Osteoblast (primary cell): Measurements from ENCODE around the gene PLA2G5. TPM values are rescaled to one million over a fixed set of nuclear protein-coding genes. Genes with fewer than 3 reads are reported as not detected.

Experiments
- DNase-seq: peaks from one replicate; pipeline ENCODE4 v3.0.0; 2011; ENCODE audit warnings: low spot score, mixed read lengths; ENCODE audit not compliant: insufficient read length; ENCODE audit errors: missing footprints
- H2AFZ ChIP-seq: 2 replicates; pipeline ENCODE4 v1.6.0; 2011; ENCODE audit warnings: mild to moderate bottlenecking, low read length
- H3K27ac ChIP-seq: 2 replicates; pipeline ENCODE4 v1.5.1; 2011; ENCODE audit warnings: mild to moderate bottlenecking, low read depth, low read length, moderate library complexity
- H3K27me3 ChIP-seq: 2 replicates; pipeline ENCODE4 v1.6.0; 2012; ENCODE audit warnings: mild to moderate bottlenecking, control low read depth, inconsistent platforms, low read length, moderate library complexity; ENCODE audit not compliant: insufficient read depth
- H3K36me3 ChIP-seq: 2 replicates; pipeline ENCODE4 v1.5.1; 2011; ENCODE audit warnings: mild to moderate bottlenecking, low read length, control low read depth, moderate library complexity; ENCODE audit not compliant: insufficient read depth
- H3K4me1 ChIP-seq: 2 replicates; pipeline ENCODE4 v1.5.1; 2011; ENCODE audit warnings: mild to moderate bottlenecking, low read length, control low read depth, moderate library complexity; ENCODE audit not compliant: insufficient read depth
- H3K4me2 ChIP-seq: 2 replicates; pipeline ENCODE4 v1.6.0; 2011; ENCODE audit warnings: mild to moderate bottlenecking, low read length; ENCODE audit not compliant: insufficient read depth
- H3K4me3 ChIP-seq: fragments of 200-600 bp; sonication (generic); 3 replicates; pipeline ENCODE4 v1.5.1; 2012; ENCODE audit warnings: mild to moderate bottlenecking, low read length, inconsistent platforms; ENCODE audit not compliant: insufficient read depth
- H3K79me2 ChIP-seq: 2 replicates; pipeline ENCODE4 v1.6.0; 2012; ENCODE audit warnings: mild to moderate bottlenecking, low read length, control low read depth, inconsistent platforms; ENCODE audit not compliant: insufficient read depth
- H3K9me3 ChIP-seq: 2 replicates; pipeline ENCODE4 v1.5.1; 2011; ENCODE audit warnings: low read depth, low read length, control low read depth
- H4K20me1 ChIP-seq: 2 replicates; pipeline ENCODE4 v1.6.0; 2012; ENCODE audit warnings: mild to moderate bottlenecking, low read length, control low read depth; ENCODE audit not compliant: insufficient read depth
- total RNA-seq: library from RNA; depleted of rRNA; stranded (reverse); fragments of >200 nt; gene quantifications from 2 replicates; pipeline ENCODE4 v1.2.3, GENCODE V29; 2012
- TF ChIP-seq, protein P1 (sequence below): IDR thresholded peaks from 2 replicates; pipeline ENCODE4 v1.5.1; 2011; ENCODE audit warnings: mild to moderate bottlenecking, low read depth, low read length, moderate library complexity; ENCODE audit errors: extremely low read depth

Gene PLA2G5
- total RNA-seq, 1 donor = 2.9 TPM

DNA sequence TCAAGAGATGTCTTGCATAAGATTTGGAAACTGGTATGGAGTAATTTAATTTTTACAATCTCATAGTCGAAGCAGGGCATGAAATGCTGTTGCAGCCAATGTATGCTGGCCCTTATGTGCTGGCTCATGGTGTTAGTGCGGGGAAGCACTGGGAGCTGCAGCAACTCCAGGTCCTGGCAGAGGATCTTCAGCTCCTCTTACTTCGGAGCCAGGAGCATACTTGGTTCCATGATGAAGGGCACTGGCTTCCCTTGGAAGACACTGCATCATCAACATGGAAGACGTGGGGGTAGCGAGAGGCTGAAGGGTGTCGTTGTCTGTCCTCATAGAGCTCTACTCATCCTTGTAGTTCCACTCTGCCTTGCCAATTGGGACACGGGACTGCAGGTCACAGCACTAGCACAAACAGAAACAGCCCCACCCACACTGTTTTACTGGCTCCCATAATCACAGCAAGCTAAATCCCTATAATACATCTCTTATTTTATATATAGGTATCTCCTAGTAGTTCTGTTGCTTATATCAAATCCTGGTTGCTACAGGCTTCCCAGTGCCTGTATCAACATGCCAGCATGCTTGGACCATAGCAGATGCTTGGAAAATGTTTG, 26.9 kb downstream of the PLA2G5 start:
- Histone ChIP-seq H3K4me3 (no peak overlapping the region), H3K4me2 (no peak overlapping the region), H3K27ac (no peak overlapping the region), H3K9me3 (no peaks in the 10 kb centered on the region), H3K79me2 (no peaks in the 10 kb centered on the region), H3K4me1 (no peaks in the 10 kb centered on the region), H2AFZ (no peak overlapping the region), H4K20me1 (no peaks in the 10 kb centered on the region), H3K27me3 (peaks cover 33% of the 10 kb centered on the region), H3K36me3 (no peaks in the 10 kb centered on the region)
- DNase-seq = no peak
- TF ChIP-seq, protein P1, sequence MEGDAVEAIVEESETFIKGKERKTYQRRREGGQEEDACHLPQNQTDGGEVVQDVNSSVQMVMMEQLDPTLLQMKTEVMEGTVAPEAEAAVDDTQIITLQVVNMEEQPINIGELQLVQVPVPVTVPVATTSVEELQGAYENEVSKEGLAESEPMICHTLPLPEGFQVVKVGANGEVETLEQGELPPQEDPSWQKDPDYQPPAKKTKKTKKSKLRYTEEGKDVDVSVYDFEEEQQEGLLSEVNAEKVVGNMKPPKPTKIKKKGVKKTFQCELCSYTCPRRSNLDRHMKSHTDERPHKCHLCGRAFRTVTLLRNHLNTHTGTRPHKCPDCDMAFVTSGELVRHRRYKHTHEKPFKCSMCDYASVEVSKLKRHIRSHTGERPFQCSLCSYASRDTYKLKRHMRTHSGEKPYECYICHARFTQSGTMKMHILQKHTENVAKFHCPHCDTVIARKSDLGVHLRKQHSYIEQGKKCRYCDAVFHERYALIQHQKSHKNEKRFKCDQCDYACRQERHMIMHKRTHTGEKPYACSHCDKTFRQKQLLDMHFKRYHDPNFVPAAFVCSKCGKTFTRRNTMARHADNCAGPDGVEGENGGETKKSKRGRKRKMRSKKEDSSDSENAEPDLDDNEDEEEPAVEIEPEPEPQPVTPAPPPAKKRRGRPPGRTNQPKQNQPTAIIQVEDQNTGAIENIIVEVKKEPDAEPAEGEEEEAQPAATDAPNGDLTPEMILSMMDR = no peak

- Histone ChIP-seq H2AFZ (no peak overlapping the region), H3K27me3 (peaks cover 19% of the 10 kb centered on the region), H4K20me1 (no peaks in the 10 kb centered on the region), H3K4me1 (peaks cover 5% of the 10 kb centered on the region), H3K27ac (no peak overlapping the region), H3K36me3 (no peaks in the 10 kb centered on the region), H3K4me3 (no peak overlapping the region), H3K4me2 (no peak overlapping the region), H3K9me3 (no peaks in the 10 kb centered on the region), H3K79me2 (no peaks in the 10 kb centered on the region)
- DNase-seq = no peak
- TF ChIP-seq, protein P1 = no peak
Observed at GRCh38 chr1:20099533-20099932, 29.5 kb downstream of the PLA2G5 start.

DNA sequence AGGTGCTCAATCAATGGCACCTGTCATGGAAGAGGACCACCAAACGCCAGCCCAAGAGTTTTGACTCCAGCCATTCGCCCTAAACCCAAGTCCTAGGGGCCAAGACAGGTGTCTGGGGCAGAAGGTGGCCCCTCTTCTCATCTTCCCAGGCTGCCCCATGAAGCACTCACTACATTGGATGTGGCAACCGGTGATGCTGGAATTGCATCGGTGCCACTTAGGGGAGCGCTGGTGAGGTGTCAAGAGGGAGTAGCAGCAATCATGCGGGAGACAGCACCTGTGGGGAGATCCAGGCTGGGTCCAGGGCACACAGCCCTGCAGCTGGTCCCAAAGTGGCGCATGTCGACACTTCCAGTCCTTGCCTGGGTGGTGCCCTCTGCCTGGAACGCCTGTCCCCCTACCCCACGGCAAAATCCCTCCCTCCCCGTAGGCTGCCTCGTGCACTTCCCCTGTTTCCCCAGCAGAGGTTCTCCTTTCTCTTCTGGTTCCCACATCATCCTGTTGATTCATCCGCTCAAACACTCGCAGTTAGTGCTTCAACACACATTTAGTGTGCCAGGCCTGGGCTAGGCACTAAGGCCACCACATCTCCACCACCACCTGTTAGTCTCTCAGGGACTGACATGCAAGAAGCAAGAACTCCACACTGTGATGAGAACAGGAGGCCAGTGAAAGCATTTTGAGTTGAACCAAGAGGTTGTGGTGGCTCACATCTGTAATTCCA, 30.8 kb downstream of the PLA2G5 start:
- Histone ChIP-seq H4K20me1 (no peaks in the 10 kb centered on the region), H3K9me3 (no peaks in the 10 kb centered on the region), H3K27me3 (peaks cover 12% of the 10 kb centered on the region), H3K4me2 (no peak overlapping the region), H3K4me1 (peaks cover 5% of the 10 kb centered on the region), H2AFZ (no peak overlapping the region), H3K36me3 (no peaks in the 10 kb centered on the region), H3K27ac (no peak overlapping the region), H3K79me2 (no peaks in the 10 kb centered on the region), H3K4me3 (no peak overlapping the region)
- peak; percentile 90 for DNase-seq
- TF ChIP-seq, protein P1 = peak; percentile 81

DNA sequence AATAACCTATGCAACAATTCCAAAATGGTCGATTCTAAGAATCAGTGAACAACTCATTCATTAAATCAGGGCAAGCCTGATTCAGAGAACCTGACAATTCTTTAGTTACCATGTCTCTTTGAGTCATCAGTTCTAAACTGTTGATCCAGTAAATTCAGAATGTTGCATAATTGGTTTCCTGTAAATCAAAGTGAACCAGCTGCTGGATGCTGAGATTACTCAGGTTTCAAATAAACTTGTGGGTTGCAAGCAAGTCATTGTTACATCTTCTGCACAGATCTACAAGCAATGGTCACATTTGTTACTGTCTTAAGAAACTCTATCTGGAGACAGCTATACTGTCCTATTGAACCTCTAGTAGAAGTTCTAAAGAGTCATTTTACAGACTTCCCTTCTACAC, 32.9 kb downstream of the PLA2G5 start:
- H3K4me2 ChIP-seq = no peak overlapping the region
- H3K27ac ChIP-seq = no peak overlapping the region
- H3K9me3 ChIP-seq = no peaks in the 10 kb centered on the region
- DNase-seq = peak; percentile 73
- H2AFZ ChIP-seq = no peak overlapping the region
- H3K4me3 ChIP-seq = no peak overlapping the region
- no peaks in the 10 kb centered on the region for H3K79me2 ChIP-seq
- peaks cover 5% of the 10 kb centered on the region for H3K4me1 ChIP-seq
- no peaks in the 10 kb centered on the region for H4K20me1 ChIP-seq
- TF ChIP-seq, protein P1 = no peak
- H3K27me3 ChIP-seq = peaks cover 6% of the 10 kb centered on the region
- no peaks in the 10 kb centered on the region for H3K36me3 ChIP-seq
